Measurements from ENCODE around the gene ARMC8.
A peak's percentile ranks its signal among the peaks of the same experiment; 100 is the strongest.

- no peak for TF ChIP-seq CTCF (IDR thresholded peaks at IDR 0.05)
- peak in 1 of 3 donors; percentile 21 for TF ChIP-seq POLR2A (IDR thresholded peaks at IDR 0.05)
These were observed 116.4 kb downstream of the ARMC8 start for GRCh38 chr3:138303474-138303873.

All from body of pancreas (tissue), 4 donors.